ENCODE results near the gene TSEN2.

DNA sequence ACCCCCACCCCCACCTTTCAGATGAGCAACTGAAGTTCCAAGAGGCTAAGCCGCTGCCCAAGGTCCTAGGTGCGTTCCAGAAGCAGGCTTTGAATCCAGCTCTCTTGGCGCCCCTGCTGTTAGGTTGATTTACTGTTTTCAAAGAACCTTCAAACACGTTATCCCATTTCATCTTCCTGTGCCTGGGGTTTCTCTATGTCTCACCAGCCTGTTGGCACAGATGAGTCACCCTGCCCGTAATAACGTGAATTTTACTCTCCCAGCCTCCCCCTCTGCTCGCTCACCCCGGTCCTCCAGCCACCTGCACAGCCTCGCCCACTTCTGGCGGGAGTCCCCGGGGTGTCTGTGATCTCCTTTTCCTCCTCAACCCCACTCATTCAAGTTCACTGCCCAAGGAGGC is 13.0 kb upstream of the TSEN2 start:
- TF ChIP-seq, protein P1, sequence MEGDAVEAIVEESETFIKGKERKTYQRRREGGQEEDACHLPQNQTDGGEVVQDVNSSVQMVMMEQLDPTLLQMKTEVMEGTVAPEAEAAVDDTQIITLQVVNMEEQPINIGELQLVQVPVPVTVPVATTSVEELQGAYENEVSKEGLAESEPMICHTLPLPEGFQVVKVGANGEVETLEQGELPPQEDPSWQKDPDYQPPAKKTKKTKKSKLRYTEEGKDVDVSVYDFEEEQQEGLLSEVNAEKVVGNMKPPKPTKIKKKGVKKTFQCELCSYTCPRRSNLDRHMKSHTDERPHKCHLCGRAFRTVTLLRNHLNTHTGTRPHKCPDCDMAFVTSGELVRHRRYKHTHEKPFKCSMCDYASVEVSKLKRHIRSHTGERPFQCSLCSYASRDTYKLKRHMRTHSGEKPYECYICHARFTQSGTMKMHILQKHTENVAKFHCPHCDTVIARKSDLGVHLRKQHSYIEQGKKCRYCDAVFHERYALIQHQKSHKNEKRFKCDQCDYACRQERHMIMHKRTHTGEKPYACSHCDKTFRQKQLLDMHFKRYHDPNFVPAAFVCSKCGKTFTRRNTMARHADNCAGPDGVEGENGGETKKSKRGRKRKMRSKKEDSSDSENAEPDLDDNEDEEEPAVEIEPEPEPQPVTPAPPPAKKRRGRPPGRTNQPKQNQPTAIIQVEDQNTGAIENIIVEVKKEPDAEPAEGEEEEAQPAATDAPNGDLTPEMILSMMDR (IDR thresholded peaks at IDR 0.05): no peak
- TF ChIP-seq POLR2AphosphoS5 (IDR thresholded peaks at IDR 0.05) (no peak), POLR2A (IDR thresholded peaks at IDR 0.05) (no peak)
